ENCODE data around the gene SKP1. TPM values are rescaled to one million over a fixed set of nuclear protein-coding genes. Genes with fewer than 3 reads are reported as not detected.

SKP1 gene
- total RNA-seq, 1 donor from 2014 or later: 358 TPM

DNA sequence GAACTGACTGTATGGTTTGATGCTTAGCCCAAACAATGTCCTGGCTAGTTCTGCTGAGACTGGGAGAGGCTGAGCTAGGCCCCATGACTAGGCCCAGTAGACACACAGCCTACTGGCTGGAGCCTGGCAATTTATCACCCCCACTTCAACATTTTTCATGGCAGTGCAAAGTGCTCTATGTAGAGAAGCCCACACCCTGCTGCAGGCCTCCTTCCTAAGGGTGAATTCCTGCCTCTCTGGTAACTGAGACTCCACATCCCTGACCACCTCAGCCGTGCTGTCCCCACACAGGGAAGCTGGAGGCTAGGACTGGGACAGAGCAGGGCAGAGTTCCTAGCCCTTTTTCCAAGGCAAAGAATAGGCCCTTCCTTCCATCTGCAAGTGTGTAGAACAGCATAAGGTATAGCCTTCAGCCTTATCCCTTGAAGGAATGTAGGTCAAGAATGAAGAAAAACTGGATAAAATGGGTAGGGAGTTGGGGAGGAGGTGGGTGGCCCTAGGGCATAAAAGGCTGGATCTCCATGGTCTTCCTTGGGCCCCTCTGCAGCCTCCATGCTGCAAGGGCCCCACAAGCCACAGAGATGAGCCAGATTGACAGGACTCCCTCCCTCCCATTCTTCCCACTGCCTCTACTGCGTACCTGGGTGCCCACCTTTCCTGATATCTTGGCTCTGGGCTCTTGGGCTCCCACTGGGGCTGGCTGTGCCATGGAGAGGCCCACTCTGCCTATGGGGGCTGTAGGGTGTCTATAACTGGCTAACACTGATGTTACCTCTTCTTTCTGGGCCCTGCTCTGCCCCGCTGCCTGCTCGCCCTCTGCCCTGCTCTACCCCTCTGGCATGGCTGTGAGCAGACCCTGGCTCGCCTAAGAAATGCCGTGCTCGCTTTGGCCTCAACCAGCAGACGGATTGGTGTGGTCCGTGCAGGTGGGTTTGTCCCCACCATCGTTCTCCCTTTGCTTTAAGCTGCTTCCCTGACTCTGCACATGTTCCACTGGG, 32.5 kb downstream of the SKP1 start:
- no peaks in the 10 kb centered on the region for H3K9me3 Mint-ChIP-seq (ENCODE audit: low read depth)
- H3K27me3 Mint-ChIP-seq: no peaks in the 10 kb centered on the region
- peaks cover 4% of the 10 kb centered on the region for H3K36me3 Mint-ChIP-seq (ENCODE audit: insufficient read depth)
- peak overlapping the region; percentile 31 for H3K27ac Mint-ChIP-seq
- DNase-seq (ENCODE audit: low spot score, unreplicated experiment): no peak
- H3K4me3 Mint-ChIP-seq (ENCODE audit: low read depth): no peak overlapping the region
- TF ChIP-seq, protein P1, sequence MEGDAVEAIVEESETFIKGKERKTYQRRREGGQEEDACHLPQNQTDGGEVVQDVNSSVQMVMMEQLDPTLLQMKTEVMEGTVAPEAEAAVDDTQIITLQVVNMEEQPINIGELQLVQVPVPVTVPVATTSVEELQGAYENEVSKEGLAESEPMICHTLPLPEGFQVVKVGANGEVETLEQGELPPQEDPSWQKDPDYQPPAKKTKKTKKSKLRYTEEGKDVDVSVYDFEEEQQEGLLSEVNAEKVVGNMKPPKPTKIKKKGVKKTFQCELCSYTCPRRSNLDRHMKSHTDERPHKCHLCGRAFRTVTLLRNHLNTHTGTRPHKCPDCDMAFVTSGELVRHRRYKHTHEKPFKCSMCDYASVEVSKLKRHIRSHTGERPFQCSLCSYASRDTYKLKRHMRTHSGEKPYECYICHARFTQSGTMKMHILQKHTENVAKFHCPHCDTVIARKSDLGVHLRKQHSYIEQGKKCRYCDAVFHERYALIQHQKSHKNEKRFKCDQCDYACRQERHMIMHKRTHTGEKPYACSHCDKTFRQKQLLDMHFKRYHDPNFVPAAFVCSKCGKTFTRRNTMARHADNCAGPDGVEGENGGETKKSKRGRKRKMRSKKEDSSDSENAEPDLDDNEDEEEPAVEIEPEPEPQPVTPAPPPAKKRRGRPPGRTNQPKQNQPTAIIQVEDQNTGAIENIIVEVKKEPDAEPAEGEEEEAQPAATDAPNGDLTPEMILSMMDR (IDR thresholded peaks at IDR 0.05; ENCODE audit: unreplicated experiment): no peak
- H3K4me1 Mint-ChIP-seq (ENCODE audit: low read depth): peaks cover 2% of the 10 kb centered on the region

DNA sequence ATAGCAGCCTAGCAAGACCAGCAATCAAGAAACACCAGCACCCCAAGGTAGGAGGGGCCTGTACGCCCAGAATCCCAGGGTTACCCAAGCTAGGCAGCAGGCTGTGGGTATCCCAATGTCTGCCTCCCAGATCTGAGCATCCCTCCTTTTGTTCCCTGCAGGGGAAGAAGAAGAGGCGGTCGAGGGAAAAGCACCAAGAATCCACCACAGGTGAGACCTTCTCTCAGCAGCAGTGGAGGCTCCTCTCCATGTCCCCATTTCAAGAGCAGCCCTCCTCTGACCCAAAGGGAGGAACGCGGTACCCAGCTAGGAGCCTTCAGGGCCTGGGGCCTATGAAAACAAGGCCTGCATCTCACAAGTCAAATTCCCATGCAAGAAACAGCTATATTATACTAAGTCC, 33.3 kb downstream of the SKP1 start:
- H3K27ac Mint-ChIP-seq: no peak overlapping the region
- no peaks in the 10 kb centered on the region for H3K4me1 Mint-ChIP-seq (ENCODE audit: low read depth)
- no peaks in the 10 kb centered on the region for H3K9me3 Mint-ChIP-seq (ENCODE audit: low read depth)
- peak; percentile 1 for DNase-seq (ENCODE audit: low spot score, unreplicated experiment)
- TF ChIP-seq, protein P1 (IDR thresholded peaks at IDR 0.05; ENCODE audit: unreplicated experiment): no peak
- no peaks in the 10 kb centered on the region for H3K27me3 Mint-ChIP-seq
- H3K4me3 Mint-ChIP-seq (ENCODE audit: low read depth): no peak overlapping the region
- peaks cover 4% of the 10 kb centered on the region for H3K36me3 Mint-ChIP-seq (ENCODE audit: insufficient read depth)

GRCh38 chr5:134142806-134143205, 33.9 kb downstream of the SKP1 start:
- Mint-ChIP-seq H3K27me3 (no peaks in the 10 kb centered on the region), H3K4me3 (ENCODE audit: low read depth) (no peak overlapping the region), H3K27ac (no peak overlapping the region), H3K36me3 (ENCODE audit: insufficient read depth) (peaks cover 1% of the 10 kb centered on the region), H3K9me3 (ENCODE audit: low read depth) (no peaks in the 10 kb centered on the region), H3K4me1 (ENCODE audit: low read depth) (no peaks in the 10 kb centered on the region)
- TF ChIP-seq, protein P1 (IDR thresholded peaks at IDR 0.05; ENCODE audit: unreplicated experiment): no peak
- DNase-seq (ENCODE audit: low spot score, unreplicated experiment): peak; percentile 7

DNA sequence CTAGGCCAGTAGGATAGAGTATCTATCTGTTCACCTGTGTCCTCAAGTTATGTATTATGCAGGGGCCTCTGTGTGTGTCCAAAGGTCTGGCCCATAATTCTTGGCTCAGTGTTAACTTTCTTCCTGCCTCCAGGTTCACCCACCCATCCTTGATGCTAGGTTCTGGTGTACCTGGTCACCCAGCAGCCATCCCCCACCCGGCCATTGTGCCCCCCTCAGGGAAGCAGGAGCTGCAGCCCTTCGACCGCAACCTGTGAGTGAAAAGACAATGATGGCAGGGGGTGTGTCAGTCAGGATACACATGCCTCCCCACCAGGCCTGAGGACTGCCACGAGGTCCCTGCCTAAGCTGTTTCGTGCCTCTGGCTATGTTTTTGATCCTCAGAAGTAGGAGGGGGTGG, 34.7 kb downstream of the SKP1 start:
- peak; percentile 7 for DNase-seq (ENCODE audit: low spot score, unreplicated experiment)
- Mint-ChIP-seq H3K4me3 (ENCODE audit: low read depth) (no peak overlapping the region), H3K36me3 (ENCODE audit: insufficient read depth) (peaks cover 1% of the 10 kb centered on the region), H3K27ac (no peak overlapping the region), H3K27me3 (no peaks in the 10 kb centered on the region), H3K9me3 (ENCODE audit: low read depth) (no peaks in the 10 kb centered on the region), H3K4me1 (ENCODE audit: low read depth) (no peaks in the 10 kb centered on the region)
- TF ChIP-seq, protein P1 (IDR thresholded peaks at IDR 0.05; ENCODE audit: unreplicated experiment): no peak

- H3K36me3 Mint-ChIP-seq (ENCODE audit: insufficient read depth): peaks cover 1% of the 10 kb centered on the region
- no peak overlapping the region for H3K4me3 Mint-ChIP-seq (ENCODE audit: low read depth)
- TF ChIP-seq, protein P1 (IDR thresholded peaks at IDR 0.05; ENCODE audit: unreplicated experiment): no peak
- no peak overlapping the region for H3K27ac Mint-ChIP-seq
- H3K9me3 Mint-ChIP-seq (ENCODE audit: low read depth): no peaks in the 10 kb centered on the region
- DNase-seq (ENCODE audit: low spot score, unreplicated experiment): no peak
- no peaks in the 10 kb centered on the region for H3K4me1 Mint-ChIP-seq (ENCODE audit: low read depth)
- no peaks in the 10 kb centered on the region for H3K27me3 Mint-ChIP-seq
These were observed 35.3 kb downstream of the SKP1 start for GRCh38 chr5:134141331-134142050.

All from progenitor cell of endocrine pancreas (in vitro differentiated cells).